GM12892 (cell line): ENCODE measurements around the gene OBP2A.

Experiments
- POLR2A ChIP-seq: IDR thresholded peaks from 2 replicates; pipeline ENCODE4 v1.6.1; 2011; ENCODE audit warnings: low read depth, low read length, control low read depth
- POLR2AphosphoS5 ChIP-seq: IDR thresholded peaks from 2 replicates; pipeline ENCODE4 v1.6.1; 2011; ENCODE audit warnings: low read depth, low read length, control low read depth
- TAF1 ChIP-seq: IDR thresholded peaks from 2 replicates; pipeline ENCODE4 v1.6.1; 2011; ENCODE audit warnings: low read depth, mild to moderate bottlenecking, control low read depth, low read length, borderline replicate concordance

DNA sequence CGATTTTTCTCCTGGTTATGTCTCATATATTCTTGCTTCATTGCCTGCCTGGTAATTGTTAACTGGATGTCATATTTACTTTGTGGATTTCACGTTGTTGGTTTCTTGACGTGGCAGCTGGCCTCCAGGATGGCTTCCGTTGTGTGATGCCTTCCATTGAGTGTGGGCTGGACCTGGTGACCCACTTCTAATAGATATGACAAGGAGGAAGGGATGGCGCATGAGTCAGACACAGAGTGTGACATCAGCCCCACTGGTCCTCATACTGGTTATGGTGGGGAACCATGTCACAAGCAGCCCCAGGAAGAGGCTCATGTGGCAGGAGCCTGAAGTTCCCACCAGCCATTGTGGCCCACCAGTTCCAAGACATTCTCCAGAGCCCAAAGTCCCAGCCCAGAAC is 9.3 kb downstream of the OBP2A start:
- TF ChIP-seq POLR2A = no peak
- no peak for TF ChIP-seq POLR2AphosphoS5
- no peak for TF ChIP-seq TAF1
